Measurements from ENCODE around the gene ERP44. TPM values are rescaled to one million over a fixed set of nuclear protein-coding genes. Genes with fewer than 3 reads are reported as not detected.

The ERP44 gene
- total RNA-seq, 1 experiment from 2014 or later, result 9.4 TPM

GRCh38 chr9:100074093-100074492 lies 24.7 kb downstream of the ERP44 start:
- CTCF ChIA-PET, result no interaction called here
- H4K20me1 ChIP-seq (ENCODE audit: insufficient read depth), result 0 out of 2 replicates have a peak, but pooled peaks cover 4% of the 10 kb centered on the region

More at GRCh38 chr9:100074093-100074492, 24.7 kb downstream of the ERP44 start:
- peaks cover 0 to 7% of the 10 kb centered on the region in 2 experiments; a peak in 1 of 4 replicates for H3K4me1 ChIP-seq (ENCODE audit: control insufficient read depth in 1 of 2, insufficient read depth in 2 of 2, low read length in 2 of 2)
- no peak for DNase-seq (ENCODE audit: low read depth, low spot score)
- intact Hi-C loops (cut with micrococcal nuclease), result no loop called here
- no peak overlapping the region for H3K9ac ChIP-seq (ENCODE audit: low read length)
- ChIA-PET POLR2A (no interaction called here), RAD21 (ENCODE audit: low non-redundant PET in 1 of 2, low total read pairs in 2 of 2, uncharacterized antibody in 2 of 2, unreplicated experiment in 2 of 2) (no interaction called here)
- no peak overlapping the region for H3K4me3 ChIP-seq (replicated peaks in 1 of 2; ENCODE audit: low read depth in 1 of 2, low read length in 2 of 2)
- no peaks in the 10 kb centered on the region for H3K27me3 ChIP-seq (ENCODE audit: insufficient read depth, low read length)
- no peak overlapping the region for H3K4me2 ChIP-seq (ENCODE audit: low read length)
- no peaks in the 10 kb centered on the region for H3K36me3 ChIP-seq (ENCODE audit: control insufficient read depth in 1 of 2, insufficient read depth in 2 of 2, low read length in 2 of 2)
- no peak for ATAC-seq
- no peaks in the 10 kb centered on the region for H3K9me2 ChIP-seq (ENCODE audit: insufficient read depth)
- H3K27ac ChIP-seq (ENCODE audit: low read depth, low read length), result no peak overlapping the region
- BruUV-seq (replicated peaks), result no TSS peak
- TF ChIP-seq EGR1 (IDR thresholded peaks at IDR 0.05; ENCODE audit: low read depth), result no peak
- no peak for TF ChIP-seq POLR2AphosphoS5 (IDR thresholded peaks at IDR 0.05; ENCODE audit: low read depth, low read length)
- TF ChIP-seq POLR2A (IDR thresholded peaks at IDR 0.05; ENCODE audit: borderline replicate concordance, extremely low read depth, insufficient read depth, insufficient read length), result no peak
- no peak for TF ChIP-seq ZBTB33 (IDR thresholded peaks at IDR 0.05; ENCODE audit: extremely low read depth, insufficient replicate concordance, low read length)
- TF ChIP-seq ELF1 (IDR thresholded peaks at IDR 0.05; ENCODE audit: borderline replicate concordance, low read depth), result no peak
- no peak for TF ChIP-seq MAX (IDR thresholded peaks at IDR 0.05)
- TF ChIP-seq CTCF (IDR thresholded peaks at IDR 0.05 in 2 of 3, conservative IDR thresholded peaks at IDR 0.05 in 1 of 3; ENCODE audit: borderline replicate concordance in 1 of 3, insufficient read depth in 1 of 3, low read depth in 2 of 3, low read length in 2 of 3), result no peak
- H2AFZ ChIP-seq (ENCODE audit: low read depth, low read length, poor library complexity, severe bottlenecking), result no peak overlapping the region
- H3K79me2 ChIP-seq (ENCODE audit: insufficient read depth, low read length), result peaks cover 17% of the 10 kb centered on the region
- no peaks in the 10 kb centered on the region for H3K9me3 ChIP-seq (ENCODE audit: control insufficient read depth in 1 of 2, insufficient read depth in 1 of 2, low read depth in 1 of 2, low read length in 2 of 2)

Data from HCT116 (cell line).